IPS DF 4.7 (cell line): Measurements from ENCODE around the gene COL7A1.

ENCODE experiments used
- DNase-seq: peaks from one replicate; pipeline ENCODE4 v3.0.0-alpha.2; 2013; ENCODE audit warnings: low spot score; ENCODE audit errors: extremely low read depth

Gene COL7A1

GRCh38 chr3:48619541-48620524 lies 24.7 kb upstream of the COL7A1 start:
- DNase-seq, result no peak

DNA sequence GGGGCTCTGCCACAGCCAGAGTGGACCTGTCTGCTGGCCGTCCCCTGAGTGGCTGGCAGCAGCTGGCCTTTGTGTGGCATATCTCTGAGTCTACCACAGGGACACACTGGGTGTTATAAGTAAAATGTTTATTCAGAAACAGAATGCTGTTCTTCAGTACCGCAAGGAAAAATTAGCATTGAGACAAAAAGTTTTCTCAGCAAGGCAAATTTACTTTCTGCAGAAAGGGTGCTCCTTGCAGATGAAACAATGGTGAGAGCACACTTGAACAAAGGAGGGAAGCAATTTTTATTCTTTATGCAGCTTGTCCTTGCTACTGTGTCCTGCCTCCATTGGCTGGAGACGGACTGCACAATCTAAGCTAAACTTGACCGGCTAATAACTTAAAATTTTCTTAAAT lies 22.4 kb upstream of the COL7A1 start:
- no peak for DNase-seq

- DNase-seq, result no peak
These were observed 18.9 kb upstream of the COL7A1 start for GRCh38 chr3:48614044-48614443.

- no peak for DNase-seq
These were observed 17.2 kb upstream of the COL7A1 start for GRCh38 chr3:48612309-48612708.

DNA sequence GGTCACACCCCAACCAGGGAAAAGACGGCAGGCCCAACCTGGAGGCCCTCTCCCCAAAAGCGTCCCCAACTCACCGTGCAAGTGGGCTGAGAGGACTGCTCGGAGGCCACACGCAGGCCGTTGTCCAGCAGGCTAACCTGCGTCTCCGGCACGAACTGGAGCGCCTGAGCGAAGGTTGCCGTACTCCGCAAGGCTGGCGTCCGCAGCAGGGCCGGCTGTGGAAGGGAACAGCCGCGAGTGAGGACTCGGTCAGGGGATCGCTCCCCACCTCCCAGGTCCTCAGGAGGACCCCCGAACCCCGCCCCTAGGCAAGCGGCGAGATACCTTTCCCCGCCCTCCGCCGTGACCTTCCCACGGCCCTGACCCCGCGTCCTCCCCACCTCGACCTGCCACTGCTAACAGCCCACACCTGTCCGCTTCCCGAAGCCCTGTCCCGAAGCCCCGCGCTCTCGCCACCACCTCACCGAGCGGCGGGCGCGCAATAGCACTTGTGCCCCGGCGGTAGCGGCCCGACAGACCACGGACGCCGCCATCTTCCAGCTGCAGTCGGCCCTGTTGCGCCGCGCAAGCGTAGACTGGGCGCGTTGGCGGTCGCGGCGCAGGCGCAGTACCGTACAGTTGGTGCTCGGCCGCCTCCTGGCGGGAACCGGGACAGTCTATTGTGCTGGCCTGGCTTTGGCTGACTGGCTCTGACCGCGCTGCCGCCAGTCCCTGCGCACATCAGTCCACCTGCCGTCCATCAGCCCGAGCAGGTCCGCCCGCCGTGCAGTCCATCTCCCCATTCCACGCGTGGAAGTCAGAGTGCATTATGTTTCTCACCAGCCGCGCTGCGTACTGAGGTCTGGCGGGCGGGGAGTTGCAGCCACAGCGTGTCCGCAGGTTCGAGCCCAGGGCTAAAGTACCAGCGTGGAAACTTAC lies 14.2 kb upstream of the COL7A1 start, which contains the start of gene UQCRC1:
Gene UQCRC1, minus strand, starts transcription at position 559 of the 918 bp plus-strand sequence. Its CDS starts 26 bp downstream, at position 533.
- peak; percentile 74 for DNase-seq

DNA sequence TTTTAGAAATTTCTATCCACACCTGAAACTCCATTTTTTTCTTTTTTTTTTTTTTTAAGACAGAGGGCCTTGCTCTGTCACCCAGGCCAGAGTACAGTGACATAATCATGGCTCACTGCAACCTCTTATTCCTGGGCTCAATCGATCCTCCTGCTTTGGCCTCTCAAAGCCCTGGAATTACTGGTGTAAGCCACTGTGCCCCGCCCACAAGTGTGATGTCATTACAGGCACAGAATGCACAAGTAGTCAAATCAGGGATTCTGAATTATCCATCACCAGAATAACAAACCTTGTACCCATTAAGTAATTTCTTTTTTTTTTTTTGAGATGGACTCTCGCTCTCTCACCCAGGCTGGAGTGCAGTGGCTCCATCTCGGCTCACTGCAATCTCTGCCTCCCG lies 12.4 kb upstream of the COL7A1 start:
- DNase-seq, result no peak

GRCh38 chr3:48601622-48601994 lies 6.5 kb upstream of the COL7A1 start:
- DNase-seq, result no peak

DNA sequence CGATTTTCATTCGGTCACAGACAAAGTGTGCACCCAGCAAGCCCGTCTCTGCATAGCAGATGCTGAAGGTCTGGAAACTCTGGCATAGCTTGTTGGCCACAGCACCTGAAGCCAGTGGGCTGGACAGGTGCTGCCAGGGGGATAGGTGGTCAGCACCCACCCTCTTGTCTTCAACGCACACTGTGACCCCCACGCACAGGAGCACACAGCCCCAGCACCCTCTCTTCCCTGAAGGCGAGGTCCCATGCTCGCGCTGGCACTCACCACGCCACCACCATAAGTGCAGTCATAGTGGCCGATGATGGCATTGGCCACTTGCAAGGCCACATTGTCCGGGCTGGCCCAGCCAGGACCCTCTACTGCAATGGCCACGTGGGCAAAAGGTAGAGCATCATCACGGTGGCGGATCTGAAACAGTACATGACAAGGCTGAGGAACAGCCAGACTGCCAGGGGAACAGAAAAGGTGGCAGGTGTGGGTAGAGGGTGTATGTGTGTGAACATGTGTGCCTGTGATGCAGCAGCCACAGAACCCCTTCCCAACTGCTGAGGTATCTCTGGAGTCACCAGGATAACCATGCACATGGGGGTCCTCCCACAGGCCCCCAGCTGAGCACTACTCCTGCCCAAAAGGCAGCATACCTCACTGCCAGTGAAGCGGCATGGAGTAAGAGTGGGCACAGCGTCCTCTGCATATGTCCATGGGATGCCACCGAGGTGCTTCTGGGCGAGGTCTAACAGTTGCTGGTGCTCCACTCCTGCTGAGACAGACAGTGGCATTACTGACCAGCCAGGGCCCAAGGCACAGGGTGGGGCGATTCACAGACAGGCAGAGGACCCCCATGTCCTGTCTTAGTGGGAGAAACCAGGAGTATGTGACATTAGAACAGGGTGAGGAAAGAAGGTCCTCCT lies 5.8 kb upstream of the COL7A1 start:
- no peak for DNase-seq

- no peak for DNase-seq
These were observed 4.6 kb upstream of the COL7A1 start for GRCh38 chr3:48599509-48600285.

DNA sequence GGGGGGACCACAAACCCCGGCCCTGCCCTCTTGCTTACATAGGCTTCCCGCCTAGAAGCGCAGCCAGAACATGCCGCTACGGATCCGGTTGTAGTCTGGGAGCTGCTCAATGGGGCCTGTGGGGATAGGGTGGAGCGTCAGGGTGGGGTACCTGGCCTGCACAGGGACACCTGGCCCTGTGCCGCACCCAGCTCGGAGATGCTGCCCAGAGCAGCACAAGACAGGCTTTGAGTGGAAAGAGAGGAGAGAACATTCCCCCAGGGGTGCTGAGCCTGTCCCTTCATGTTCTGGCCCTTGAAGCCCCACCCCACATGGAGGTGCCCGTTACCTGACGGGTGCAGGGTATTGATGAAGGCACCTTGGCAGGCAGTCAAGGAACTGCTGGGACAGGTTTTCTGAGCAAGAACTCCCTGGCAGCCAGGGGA lies 4.0 kb upstream of the COL7A1 start:
- DNase-seq, result no peak

DNA sequence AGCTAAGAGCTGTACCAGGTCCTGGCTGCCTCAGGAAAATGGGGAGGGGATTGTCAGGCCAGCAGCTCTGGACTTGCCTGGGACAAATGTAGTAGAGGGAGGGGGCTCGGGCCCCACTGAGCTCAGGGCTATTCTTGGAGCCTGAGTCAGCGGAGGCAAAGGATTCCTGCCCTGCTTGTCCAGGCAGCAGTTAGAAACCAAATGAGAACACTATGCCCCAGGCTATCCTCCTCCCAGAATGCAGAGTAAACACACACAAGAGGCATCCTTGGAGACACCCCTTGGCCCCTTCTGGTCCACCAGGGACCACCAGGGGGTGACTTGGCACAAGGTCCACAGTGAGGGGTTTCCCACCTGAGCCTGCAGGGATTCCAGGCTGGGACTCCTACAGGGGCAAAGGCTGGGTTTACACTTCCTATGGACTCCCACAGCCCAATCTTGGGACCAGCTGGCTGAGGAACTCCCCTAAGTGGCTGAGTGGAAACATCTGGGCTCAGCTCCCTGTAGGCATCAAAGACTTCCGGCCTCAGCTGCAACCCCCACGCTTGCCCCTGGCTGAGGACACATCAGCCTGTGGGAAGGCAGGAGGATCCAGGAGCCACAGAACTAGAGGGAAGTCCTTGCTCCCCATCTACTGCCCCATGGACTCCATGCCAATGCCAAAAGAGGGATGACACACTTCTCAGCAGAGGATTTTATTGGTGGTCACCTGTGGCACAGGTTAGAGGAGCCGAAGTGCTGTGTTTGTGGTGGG lies 3.4 kb upstream of the COL7A1 start:
- no peak for DNase-seq

GRCh38 chr3:48597408-48597800 lies 2.3 kb upstream of the COL7A1 start:
- DNase-seq, result no peak

- DNase-seq, result no peak
These were observed 1.7 kb upstream of the COL7A1 start for GRCh38 chr3:48596676-48597407.

DNA sequence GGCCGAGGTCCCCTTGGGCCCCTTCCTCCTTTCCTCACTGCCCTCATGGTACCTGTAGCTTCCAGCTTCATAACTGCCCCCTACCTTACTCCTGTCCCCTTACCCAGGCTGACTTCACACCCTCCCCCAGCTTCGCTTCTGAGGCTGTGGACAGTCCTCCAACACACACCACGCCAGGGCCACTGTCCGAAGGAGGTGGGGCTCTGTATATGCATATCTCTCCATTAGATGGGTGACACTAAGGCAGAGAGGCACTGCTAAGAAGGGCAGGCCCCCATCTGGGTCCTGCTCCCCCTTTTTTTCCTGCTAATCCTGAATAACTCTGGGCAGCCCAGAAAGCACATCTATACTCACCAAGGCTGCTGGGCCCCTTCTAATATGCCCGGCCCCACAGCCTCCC lies 1.0 kb upstream of the COL7A1 start:
- no peak for DNase-seq

DNA sequence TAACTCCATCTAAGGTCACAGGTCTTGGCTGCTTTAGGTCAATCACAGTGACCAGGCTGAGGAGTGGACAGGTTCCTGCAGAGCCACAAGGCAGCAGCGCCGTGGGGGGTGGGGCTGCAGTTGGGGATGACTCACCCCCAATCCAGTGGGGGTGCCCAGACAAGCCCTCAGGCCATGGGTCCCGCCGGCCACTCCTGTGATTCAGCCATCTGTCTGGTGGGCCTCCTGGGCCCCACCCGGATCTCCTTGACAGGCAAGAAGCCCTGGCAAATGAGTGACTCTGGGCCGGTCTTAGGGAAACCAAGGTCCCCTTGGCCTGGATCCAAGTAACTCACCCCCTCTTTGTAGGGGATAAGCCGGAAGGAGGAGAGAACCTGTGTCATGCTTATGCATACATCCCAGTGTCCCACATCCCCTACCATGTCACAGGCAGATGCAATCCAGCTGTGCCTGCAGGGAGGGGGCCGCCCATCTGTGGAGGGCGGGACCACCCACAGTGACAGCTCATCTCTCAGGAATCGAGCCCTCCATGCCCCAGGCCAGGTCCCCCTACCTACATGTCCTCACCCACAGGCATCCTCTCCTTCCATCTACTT lies 495 bp upstream of the COL7A1 start:
- no peak for DNase-seq

GRCh38 chr3:48594417-48595049 lies 596 bp downstream of the COL7A1 start:
- DNase-seq, result no peak

DNA sequence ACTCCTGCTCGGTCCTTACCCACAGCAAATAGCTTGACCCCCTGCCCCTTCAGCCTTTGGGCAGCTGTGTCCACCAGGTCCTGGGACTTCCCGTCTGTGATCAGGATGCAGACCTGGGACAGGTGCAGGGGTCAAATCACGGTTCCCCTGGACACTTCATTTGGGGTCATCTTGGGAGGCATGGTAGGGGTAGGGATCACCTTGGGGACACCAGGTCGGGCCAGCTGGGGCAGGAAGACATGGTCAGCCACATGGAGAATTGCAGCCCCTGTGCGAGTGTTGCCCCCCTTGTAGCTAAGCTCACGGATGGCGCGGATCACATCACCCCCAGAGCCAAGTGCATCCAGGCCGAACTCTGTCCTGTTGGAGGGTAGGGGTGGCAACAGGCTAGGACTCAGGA lies 1.8 kb downstream of the COL7A1 start:
- no peak for DNase-seq

GRCh38 chr3:48592519-48593087 lies 2.5 kb downstream of the COL7A1 start:
- DNase-seq, result no peak
